ENCODE measurements around the gene CHST11.

DNA sequence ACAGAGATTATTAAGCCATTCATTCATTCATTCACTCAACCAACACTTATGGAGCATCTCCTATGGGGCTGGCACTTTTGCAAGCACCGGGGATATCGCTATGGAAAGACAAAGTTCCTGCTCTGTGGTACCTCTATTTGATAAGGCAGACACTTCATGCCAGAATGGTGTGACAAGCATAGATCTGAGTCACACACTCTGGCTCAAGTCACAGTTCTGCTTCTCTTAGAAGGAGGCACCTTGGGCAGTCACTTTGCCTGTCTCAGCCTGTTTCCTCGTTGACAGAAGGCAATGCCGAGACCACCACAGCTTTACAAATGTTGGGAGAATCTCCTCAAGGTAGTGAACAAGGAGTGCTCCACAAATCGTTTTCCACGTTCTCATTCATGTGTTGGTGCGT is 296.1 kb downstream of the CHST11 start:
- TF ChIP-seq CTCF (conservative IDR thresholded peaks at IDR 0.05; ENCODE audit: low read depth, low read length) (no peak), RFX5 (IDR thresholded peaks at IDR 0.05; ENCODE audit: low read depth, low read length) (no peak)
